Fibroblast of gingiva (primary cell): Measurements from ENCODE around the gene ITGAX.
"Not testable (repeated sequence)": the region's sequence is repeated elsewhere in the genome, so short reads cannot be mapped to it uniquely, and the experiment has no call there.

Experiments used
- DNase-seq: peaks from one replicate; pipeline ENCODE4 v3.0.0-alpha.2; 2011; ENCODE audit warnings: low read depth

The ITGAX gene

DNA sequence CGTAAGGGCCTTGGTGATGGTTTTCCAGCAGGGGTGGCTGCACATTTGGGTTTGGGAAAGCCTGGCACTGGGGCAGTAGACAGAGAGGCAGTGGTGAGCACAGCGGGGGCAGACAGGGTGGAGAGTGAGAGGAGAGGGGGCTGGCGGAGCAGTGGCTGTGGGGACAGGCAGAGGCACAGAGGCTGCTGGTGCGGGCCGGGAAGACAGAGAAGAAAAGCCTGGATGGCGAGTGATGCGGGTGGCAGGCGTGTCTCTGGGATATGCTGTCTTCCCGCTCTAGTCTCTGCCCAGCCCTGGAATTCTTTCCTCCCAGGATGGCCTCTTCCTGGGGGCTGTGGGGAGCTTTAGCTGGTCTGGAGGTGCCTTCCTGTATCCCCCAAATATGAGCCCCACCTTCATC, 55.1 kb downstream of the ITGAX start:
- DNase-seq: no peak

- no peak for DNase-seq
These were observed 56.3 kb downstream of the ITGAX start for GRCh38 chr16:31411024-31411844.

- no peak for DNase-seq
These were observed 57.8 kb downstream of the ITGAX start for GRCh38 chr16:31412750-31413149.

- DNase-seq: no peak
These were observed 58.4 kb downstream of the ITGAX start for GRCh38 chr16:31413381-31413780.

DNA sequence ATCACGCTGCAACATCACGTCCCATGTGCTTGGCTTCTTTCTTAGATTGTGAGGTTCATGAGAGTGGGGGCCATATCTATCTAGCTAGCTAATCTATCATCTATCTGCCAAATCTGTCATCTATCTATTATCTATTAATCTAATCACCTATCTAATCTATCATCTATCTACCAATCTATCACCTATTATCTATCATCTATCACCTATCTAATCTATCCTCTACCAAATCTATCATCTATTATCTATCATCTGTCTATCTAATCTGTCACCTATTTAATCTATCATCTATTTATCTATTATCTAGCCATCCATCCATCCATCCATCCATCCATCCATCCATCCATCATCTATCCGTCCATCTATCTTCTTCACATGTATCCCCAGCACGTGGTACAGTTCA, 59.0 kb downstream of the ITGAX start:
- no peak for DNase-seq

DNA sequence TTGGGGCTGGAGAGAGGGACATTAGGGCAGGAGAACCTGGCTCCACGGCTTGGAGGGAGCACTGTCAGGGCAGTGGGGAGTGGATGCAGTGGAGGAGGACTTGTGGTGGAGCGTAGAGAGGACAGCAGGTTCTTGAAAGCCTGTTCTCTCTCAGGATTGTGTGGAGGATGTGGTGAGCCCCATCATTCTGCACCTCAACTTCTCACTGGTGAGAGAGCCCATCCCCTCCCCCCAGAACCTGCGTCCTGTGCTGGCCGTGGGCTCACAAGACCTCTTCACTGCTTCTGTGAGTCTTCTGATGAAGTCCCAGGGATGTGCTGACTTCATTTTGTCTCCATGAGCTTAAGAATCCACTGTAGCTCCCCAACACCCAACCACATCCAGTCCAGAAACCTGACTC, 59.7 kb downstream of the ITGAX start:
- DNase-seq: no peak

- DNase-seq: no peak
These were observed 61.4 kb downstream of the ITGAX start for GRCh38 chr16:31416371-31416770.

DNA sequence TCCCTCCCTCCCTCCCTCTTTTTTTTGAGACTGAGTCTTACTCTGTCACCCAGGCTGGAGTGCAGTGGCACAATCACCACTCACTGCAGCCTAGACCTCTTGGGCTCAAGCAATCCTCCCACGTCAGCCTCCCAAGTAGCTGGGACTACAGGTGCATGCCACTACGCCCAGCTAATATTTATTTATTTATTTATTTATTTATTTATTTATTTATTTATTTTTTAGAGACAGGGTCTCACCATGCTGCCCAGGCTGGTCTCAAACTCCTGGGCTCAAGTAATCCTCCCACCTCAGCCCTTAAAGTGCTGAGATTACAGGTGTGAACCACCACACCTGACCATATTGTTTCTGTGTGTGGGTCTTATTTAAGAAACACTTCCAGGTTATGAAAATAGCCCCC, 62.1 kb downstream of the ITGAX start:
- DNase-seq: not testable (repeated sequence)

- no peak for DNase-seq
These were observed 62.9 kb downstream of the ITGAX start for GRCh38 chr16:31417916-31418315.

- no peak for DNase-seq
These were observed 65.1 kb downstream of the ITGAX start for GRCh38 chr16:31420037-31420436.

GRCh38 chr16:31421587-31421986, 66.6 kb downstream of the ITGAX start:
- DNase-seq: no peak

DNA sequence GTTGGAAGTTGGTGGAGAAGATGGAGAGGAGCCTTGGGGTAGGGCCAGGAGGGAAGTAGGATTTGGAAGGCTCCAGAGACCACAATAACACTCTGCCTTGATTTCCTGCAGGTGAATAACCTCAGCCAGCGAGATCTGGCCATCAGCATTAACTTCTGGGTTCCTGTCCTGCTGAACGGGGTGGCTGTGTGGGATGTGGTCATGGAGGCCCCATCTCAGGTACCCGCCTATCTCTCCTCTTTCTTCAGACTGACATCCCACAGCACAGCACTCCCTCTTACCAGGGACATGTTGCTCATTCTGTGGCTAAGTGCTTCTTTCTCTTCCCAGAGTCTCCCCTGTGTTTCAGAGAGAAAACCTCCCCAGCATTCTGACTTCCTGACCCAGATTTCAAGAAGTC, 68.3 kb downstream of the ITGAX start:
- DNase-seq: no peak

DNA sequence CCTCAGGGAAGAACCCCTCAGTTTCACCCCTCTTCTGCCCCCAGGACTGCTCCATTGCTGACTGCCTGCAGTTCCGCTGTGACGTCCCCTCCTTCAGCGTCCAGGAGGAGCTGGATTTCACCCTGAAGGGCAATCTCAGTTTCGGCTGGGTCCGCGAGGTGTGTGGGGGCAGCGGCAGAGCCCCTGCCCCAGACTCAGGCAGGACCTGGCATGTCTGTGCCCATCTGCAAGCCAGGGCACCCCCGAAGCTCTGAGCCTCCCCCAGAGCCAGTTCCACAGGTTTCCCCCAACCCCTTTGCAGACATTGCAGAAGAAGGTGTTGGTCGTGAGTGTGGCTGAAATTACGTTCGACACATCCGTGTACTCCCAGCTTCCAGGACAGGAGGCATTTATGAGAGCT, 68.8 kb downstream of the ITGAX start:
- no peak for DNase-seq

DNA sequence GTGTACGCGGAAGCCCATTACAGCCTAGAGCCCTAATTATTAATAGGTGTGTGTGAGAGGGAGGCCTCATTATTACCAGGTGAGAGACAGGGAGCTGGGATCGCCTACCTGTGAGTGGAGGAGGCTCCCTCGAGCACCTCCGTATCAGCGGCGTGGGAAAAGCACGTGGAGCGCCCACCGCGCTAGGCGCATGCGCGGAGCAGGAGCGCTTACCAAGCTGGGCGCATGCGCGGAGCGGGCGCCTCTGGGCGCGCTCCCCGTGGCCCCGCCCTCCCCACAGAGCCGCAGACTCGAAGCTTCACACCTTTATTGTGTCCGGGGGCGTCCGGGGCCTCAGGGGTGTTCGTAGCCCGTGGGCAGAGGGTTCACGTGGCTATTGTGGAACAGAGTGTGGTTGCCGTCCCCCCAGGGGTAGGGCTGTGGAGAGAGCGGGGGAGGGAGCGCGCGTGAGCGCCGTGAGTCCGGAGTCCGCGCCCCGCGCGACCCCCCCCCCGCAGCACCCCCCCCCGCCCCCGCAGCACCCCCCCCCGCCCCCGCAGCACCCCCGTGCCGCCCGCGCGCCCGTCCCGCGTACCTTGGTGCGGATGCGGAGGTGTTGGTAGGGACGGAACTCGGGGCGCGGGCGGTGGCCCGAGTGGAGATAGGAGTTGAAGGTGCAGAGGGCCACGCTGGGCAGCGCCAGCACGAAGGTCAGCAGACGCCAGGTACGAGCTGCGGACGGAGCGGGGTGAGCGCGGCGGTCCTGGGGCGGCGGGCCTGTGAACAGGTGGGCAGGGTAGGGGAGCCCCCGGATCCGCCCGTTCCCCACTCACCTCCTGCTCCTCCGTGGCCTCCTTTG, 72.7 kb downstream of the ITGAX start:
- no peak for DNase-seq

DNA sequence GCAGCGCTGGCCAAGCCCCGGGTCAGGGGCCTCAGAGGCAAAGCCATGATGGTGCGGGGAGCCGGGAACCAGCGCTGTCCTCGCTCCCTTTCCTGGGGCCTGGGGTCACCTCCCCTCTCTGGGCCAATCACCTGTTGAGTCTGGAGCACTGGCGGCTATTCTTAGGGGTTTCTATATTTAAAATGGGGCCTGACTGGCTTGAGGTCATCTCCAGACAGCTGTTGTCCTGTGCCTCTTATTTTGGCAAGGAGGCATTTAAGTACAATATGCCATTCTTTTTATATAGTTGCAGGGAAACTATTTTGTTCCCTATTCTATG, 73.3 kb downstream of the ITGAX start, which contains the start of gene COX6A2:
Gene COX6A2, minus strand, starts transcription at position 82 of the 319 bp plus-strand sequence. Its CDS starts 35 bp downstream, at position 47.
- no peak for DNase-seq

DNA sequence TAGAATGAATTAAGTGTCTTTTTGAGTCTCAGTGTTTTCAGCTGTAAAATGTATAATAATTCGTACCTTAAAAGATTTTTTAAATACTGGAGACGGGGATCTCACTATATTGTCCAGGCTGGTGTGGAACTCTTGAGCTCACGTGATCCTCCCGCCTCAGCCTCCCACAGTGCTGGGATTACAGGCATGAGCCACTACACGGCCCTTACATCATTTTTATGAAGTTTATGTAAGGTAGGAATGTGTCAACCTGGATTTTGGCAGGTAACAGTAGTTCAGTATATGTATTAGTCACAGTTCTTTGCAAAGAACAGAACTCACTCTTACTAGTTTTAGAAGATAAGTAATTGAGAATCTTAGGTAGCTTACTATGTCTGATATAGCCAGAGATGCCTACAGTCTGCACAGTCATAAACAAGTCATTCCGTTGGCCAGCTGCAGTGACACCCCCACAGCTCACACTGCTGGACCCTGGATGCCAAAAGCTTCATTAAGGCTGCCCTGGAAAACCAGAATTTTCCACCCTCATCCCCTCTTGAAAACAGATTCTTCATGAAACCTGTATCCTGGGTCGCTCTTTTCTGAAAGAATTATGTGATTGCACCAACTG, 73.8 kb downstream of the ITGAX start:
- no peak for DNase-seq

DNA sequence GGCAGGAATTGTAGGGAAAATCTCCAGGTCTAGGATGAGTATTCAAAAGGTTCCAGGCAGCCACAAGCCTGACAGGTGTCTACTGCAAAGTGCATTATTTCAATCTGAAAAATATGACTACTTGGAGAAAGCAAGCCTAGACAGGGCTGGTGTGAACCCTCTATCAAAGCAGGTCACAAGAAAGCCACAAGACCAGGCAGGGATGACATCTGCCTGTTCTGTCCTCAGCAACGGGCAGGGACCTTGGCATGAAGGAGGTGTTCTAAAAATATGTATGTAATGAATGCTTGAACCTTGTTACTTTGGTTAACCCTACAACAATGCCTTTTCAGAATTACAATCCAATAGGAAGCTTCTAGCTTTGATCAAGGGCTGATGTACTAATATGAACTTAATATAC, 74.3 kb downstream of the ITGAX start:
- no peak for DNase-seq

DNA sequence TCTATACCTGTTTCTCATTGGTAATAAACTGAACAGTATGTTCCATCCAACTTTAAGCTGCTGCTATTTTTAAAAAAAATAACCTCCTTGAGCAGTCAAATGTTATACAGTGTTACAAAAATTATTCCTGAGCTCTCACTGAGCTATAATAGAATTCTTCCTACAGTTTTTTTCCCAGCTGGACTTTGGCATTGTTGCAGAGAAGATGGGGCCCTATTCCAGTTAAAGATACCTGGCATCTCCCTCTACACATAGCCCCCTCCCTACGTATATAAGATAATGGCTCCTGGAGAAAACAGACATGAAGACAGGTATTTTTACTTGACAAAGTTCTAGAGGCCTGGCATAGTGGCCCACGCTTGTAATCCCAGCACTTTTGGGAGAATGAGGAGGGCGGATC, 74.8 kb downstream of the ITGAX start:
- no peak for DNase-seq

DNA sequence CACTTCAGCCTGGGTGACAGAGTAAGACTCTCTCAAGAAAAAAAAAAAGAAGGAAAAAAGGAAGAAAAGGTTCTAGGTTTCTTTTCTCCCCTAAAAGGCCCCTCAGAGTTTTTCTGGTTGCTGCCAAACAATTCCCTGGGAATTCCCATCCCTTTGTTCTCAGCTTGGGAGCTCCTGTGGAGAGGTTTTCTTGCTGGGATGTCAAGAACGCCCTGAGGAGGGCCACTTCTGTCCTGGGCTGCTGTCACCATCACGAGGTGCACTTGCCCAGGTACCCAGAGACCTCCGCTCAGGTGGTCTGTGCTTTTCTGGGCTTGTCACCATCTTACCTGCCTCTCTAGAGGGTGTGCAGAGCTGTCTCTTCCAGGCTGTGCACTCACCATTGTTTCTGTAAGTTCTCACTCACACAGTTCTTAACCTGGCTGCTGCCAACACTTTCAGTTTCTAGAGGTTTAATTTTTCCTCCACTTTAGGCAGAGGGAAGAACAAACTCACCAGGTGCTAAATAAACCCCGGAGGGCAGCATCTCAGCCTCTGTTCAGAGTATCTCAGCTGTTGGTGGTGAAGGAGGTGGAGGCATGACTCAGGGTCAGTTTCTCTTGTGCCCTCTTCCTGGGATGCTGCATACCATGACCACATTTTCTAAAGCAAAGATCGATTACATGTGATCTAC, 75.5 kb downstream of the ITGAX start:
- no peak for DNase-seq
